Cardiac muscle cell (in vitro differentiated cells and primary cell): ENCODE results near the gene GRID1. TPM values are rescaled to one million over a fixed set of nuclear protein-coding genes. Genes with fewer than 3 reads are reported as not detected.

Experiments
- DNase-seq, 2 donors: peaks; one replicate each; pipeline versions ENCODE4 v3.0.0 to v3.0.0-alpha.2; 2010 to 2017; ENCODE audit warnings: low read depth in 1 of 2, low spot score in 1 of 2
- H3K27ac ChIP-seq: fragments of 200-600 bp; sonication (generic); 2 replicates; pipeline ENCODE4 v1.5.1; 2016
- H3K27me3 ChIP-seq: fragments of 200-600 bp; sonication (generic); 2 replicates; pipeline ENCODE4 v1.6.0; 2016; ENCODE audit warnings: control low read depth
- H3K36me3 ChIP-seq: fragments of 200-600 bp; sonication (generic); 2 replicates; pipeline ENCODE4 v1.5.1; 2016; ENCODE audit warnings: control low read depth
- H3K4me1 ChIP-seq: fragments of 200-600 bp; sonication (generic); 2 replicates; pipeline ENCODE4 v1.8.1; 2017; ENCODE audit warnings: low read depth, mild to moderate bottlenecking, mixed run types
- H3K4me3 ChIP-seq: fragments of 200-600 bp; sonication (generic); 2 replicates; pipeline ENCODE4 v1.5.1; 2016; ENCODE audit warnings: mild to moderate bottlenecking
- H3K9me3 ChIP-seq: fragments of 200-600 bp; sonication (generic); 2 replicates; pipeline ENCODE4 v1.5.1; 2017; ENCODE audit warnings: low read depth, mild to moderate bottlenecking, control low read depth
- polyA plus RNA-seq: library from polyadenylated mRNA; unstranded; fragments of >200 nt; fragmentation: Nextera tagmentation; extraction: Ambion mirVana; gene quantifications from 2 replicates; pipeline ENCODE4 v1.2.1, GENCODE V29; 2016
- total RNA-seq: library from RNA; depleted of rRNA; stranded (reverse); fragments of >200 nt; gene quantifications from 2 replicates; pipeline ENCODE4 v1.2.3, GENCODE V29; 2016
- TF ChIP-seq, protein P1 (sequence below): IDR thresholded peaks from 2 replicates; pipeline ENCODE4 v1.5.1; 2012; ENCODE audit warnings: low read depth, mild to moderate bottlenecking, low read length

GRID1 gene
- total and polyA plus RNA-seq, 2 experiments from 2014 or later, result 1.5 to 1.6 TPM

DNA sequence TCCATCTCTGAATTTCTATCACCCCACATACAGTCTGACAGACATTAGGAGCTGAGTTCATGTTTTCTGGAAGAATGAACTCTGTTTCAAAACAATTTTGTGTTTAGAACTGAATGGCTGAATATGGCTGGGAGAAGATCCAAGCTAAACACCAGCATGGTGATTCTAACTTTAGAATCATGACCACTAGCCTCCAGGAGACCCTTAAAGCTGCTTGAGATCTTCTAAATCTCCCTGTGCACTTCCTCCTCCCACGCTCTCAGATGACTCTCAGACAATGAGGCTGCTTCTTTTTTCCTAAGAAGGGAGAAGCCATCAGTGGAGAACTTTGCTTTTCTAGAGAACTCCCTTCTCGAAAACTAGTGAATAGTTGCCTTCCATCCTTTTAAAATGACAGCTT lies 711.2 kb downstream of the GRID1 start:
- no peaks in the 10 kb centered on the region for H3K4me1 ChIP-seq
- TF ChIP-seq, protein P1, sequence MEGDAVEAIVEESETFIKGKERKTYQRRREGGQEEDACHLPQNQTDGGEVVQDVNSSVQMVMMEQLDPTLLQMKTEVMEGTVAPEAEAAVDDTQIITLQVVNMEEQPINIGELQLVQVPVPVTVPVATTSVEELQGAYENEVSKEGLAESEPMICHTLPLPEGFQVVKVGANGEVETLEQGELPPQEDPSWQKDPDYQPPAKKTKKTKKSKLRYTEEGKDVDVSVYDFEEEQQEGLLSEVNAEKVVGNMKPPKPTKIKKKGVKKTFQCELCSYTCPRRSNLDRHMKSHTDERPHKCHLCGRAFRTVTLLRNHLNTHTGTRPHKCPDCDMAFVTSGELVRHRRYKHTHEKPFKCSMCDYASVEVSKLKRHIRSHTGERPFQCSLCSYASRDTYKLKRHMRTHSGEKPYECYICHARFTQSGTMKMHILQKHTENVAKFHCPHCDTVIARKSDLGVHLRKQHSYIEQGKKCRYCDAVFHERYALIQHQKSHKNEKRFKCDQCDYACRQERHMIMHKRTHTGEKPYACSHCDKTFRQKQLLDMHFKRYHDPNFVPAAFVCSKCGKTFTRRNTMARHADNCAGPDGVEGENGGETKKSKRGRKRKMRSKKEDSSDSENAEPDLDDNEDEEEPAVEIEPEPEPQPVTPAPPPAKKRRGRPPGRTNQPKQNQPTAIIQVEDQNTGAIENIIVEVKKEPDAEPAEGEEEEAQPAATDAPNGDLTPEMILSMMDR, result no peak
- no peak overlapping the region for H3K4me3 ChIP-seq
- no peaks in the 10 kb centered on the region for H3K9me3 ChIP-seq
- no peak for DNase-seq
- no peak overlapping the region for H3K27ac ChIP-seq
- no peaks in the 10 kb centered on the region for H3K36me3 ChIP-seq
- no peaks in the 10 kb centered on the region for H3K27me3 ChIP-seq

DNA sequence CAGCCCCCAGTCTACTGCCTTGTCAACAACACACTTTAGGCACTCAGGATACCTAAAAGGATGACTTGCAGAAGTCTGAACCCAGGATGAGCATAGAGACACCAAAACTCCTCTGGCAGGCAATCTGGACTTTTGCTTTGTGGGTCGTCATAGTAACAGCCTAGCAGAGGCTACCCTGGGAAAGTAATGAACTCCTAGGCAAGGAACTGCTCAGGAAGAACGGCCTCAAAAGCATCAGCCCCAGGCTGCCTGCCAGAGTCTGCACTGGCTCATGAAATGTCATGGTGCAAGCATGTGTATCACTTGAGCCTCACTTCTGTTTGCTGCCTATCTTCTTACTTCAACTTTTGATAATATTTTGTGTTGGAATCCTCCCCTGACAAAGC lies 715.1 kb downstream of the GRID1 start:
- Histone ChIP-seq H3K4me1 (no peaks in the 10 kb centered on the region), H3K4me3 (no peak overlapping the region), H3K36me3 (no peaks in the 10 kb centered on the region), H3K27ac (no peak overlapping the region), H3K9me3 (no peaks in the 10 kb centered on the region), H3K27me3 (no peaks in the 10 kb centered on the region)
- DNase-seq, result no peak
- TF ChIP-seq, protein P1, result no peak

DNA sequence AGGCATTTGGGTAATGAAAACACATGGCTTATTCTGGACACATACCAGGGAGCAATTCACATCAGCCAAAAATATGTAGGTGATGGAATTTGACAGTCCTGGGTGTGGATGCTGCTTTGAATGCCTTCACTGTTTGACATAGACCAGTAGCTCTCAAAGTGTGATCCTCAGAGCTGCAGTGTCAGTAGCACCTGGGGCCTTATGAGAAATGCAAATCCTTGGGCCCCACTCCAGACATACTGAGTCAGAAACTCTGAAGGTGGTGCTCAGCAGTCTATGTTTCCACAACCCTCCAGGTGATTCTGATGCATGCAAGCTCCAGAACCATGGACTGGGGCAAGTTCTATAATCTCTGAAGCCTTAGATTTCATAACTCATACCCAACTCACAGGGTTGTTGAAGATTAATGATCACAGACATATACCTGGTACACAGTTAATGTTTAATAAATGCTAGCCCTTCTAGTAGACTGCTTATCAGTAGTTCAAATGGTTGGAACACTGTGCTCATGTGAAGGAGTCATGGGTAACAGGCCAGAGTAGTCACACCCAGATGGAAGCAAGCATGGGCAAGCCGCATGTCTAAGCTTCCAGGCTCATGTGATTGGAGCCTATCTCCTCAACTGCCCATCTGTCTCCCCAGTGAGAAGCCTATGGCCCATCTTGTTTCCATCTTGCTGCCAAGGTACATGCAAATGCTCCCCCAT lies 715.7 kb downstream of the GRID1 start:
- Histone ChIP-seq H3K9me3 (no peaks in the 10 kb centered on the region), H3K4me3 (no peak overlapping the region), H3K36me3 (no peaks in the 10 kb centered on the region), H3K27me3 (no peaks in the 10 kb centered on the region), H3K4me1 (no peaks in the 10 kb centered on the region), H3K27ac (no peak overlapping the region)
- TF ChIP-seq, protein P1, result no peak
- DNase-seq, result no peak

- no peak for DNase-seq
- no peaks in the 10 kb centered on the region for H3K9me3 ChIP-seq
- TF ChIP-seq, protein P1, result no peak
- no peak overlapping the region for H3K4me3 ChIP-seq
- H3K4me1 ChIP-seq, result no peaks in the 10 kb centered on the region
- no peaks in the 10 kb centered on the region for H3K27me3 ChIP-seq
- no peak overlapping the region for H3K27ac ChIP-seq
- H3K36me3 ChIP-seq, result no peaks in the 10 kb centered on the region
Measured at GRCh38 chr10:85649461-85649860, 717.1 kb downstream of the GRID1 start.

GRCh38 chr10:85648279-85648754 lies 718.3 kb downstream of the GRID1 start:
- Histone ChIP-seq H3K36me3 (no peaks in the 10 kb centered on the region), H3K27ac (no peak overlapping the region), H3K4me1 (no peaks in the 10 kb centered on the region), H3K4me3 (no peak overlapping the region), H3K9me3 (no peaks in the 10 kb centered on the region), H3K27me3 (no peaks in the 10 kb centered on the region)
- TF ChIP-seq, protein P1, result no peak
- no peak for DNase-seq
